Measurements from ENCODE around the gene DCBLD2. TPM values are rescaled to one million over a fixed set of nuclear protein-coding genes. Genes with fewer than 3 reads are reported as not detected.

Gene DCBLD2
- total and polyA plus RNA-seq, 2 of the 13 experiments (the other 11 are each of a cell fraction or from before 2014, with no cell fraction given), result 43.8 to 56.9 TPM

DNA sequence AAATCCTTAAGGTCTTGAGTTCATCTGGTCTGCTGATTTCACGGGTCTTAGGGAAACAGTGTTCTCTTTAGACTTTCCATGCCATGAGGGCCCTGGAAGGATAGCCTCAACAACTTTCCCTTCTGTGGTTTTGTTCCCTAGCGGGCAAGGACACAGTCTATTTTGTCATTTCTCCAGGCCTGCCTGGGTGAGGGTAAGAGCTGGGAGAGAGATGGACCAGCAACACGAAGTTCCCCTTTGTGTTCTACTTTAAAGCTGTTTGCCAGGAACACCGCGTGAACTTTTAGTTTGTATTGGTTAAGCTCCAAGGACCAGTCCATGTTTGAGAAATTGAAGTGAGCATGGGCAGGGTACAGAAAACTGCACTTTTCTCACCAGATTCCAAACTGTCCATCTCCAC lies 117.5 kb downstream of the DCBLD2 start:
- H3K9ac ChIP-seq (ENCODE audit: insufficient read depth, low read depth, low read length), result no peak overlapping the region
- CTCF ChIA-PET (ENCODE audit: low intra/inter-chr PET ratio, low total read pairs), result no interaction called here
- FAIRE-seq, result no peak
- POLR2A ChIA-PET, result interaction anchor here (1.0 kb wide), 2 partner anchors 50 to 52 kb away, joined by 3 to 7 read pairs; no protein-coding TSS in a partner anchor
- peak overlapping the region; percentile 33; the same call in 1 of the 2 replicates for H3K4me2 ChIP-seq (ENCODE audit: low read depth, low read length)
- no peaks in the 10 kb centered on the region for H3K9me3 ChIP-seq (ENCODE audit: low read length)
- H3K27me3 ChIP-seq (ENCODE audit: control insufficient read depth in 1 of 2, insufficient read depth in 2 of 2, low read length in 2 of 2), result no peaks in the 10 kb centered on the region
- H4K20me1 ChIP-seq (ENCODE audit: insufficient read depth, low read length), result no peaks in the 10 kb centered on the region
- ATAC-seq, result no peak; the same call in 2 of the 3 replicates
- BruUV-seq (replicated peaks), result no TSS peak
- H3K4me3 ChIP-seq (replicated peaks in 1 of 3; ENCODE audit: insufficient read depth in 1 of 3, low read depth in 2 of 3, low read length in 3 of 3), result no peak overlapping the region; a peak in 1 of 6 replicates
- peaks cover 2 to 8% of the 10 kb centered on the region in 2 experiments; a peak in 3 of 5 replicates for H3K36me3 ChIP-seq (replicated peaks in 1 of 2; ENCODE audit: control insufficient read depth in 1 of 2, insufficient read depth in 2 of 2, low read length in 2 of 2)
- peaks cover 3% of the 10 kb centered on the region for H3K79me2 ChIP-seq (ENCODE audit: insufficient read depth, low read length)
- H3K4me1 ChIP-seq (ENCODE audit: insufficient read depth, low read length), result peaks cover 91% of the 10 kb centered on the region
- intact Hi-C loops (cut with micrococcal nuclease; ENCODE audit: unreplicated experiment) (loop anchor here (5.0 kb wide), 1 partner anchor 92 kb away; no protein-coding TSS in a partner anchor), in situ Hi-C loops (cut with HindIII; ENCODE audit: extremely low pct_ligation_motif_present, low pct_unique_long_range_greater_than_20kb) (no loop called here)
- no peak for DNase-seq (ENCODE audit: low spot score)
- WGBS (ENCODE audit: low lambda C conversion rate), result 26% methylated on average over 5 of the region's 5 CpGs
- H2AFZ ChIP-seq (ENCODE audit: low read length), result no peak overlapping the region
- H3K27ac ChIP-seq (ENCODE audit: extremely low read length, insufficient read depth, low read length), result peak overlapping the region; percentile 70
- TF ChIP-seq ELF3 (CRISPR knock-in tag; IDR thresholded peaks at IDR 0.05), result no peak
- TF ChIP-seq DNMT1 (CRISPR knock-in tag; IDR thresholded peaks at IDR 0.05), result no peak
- TF ChIP-seq, protein P1, sequence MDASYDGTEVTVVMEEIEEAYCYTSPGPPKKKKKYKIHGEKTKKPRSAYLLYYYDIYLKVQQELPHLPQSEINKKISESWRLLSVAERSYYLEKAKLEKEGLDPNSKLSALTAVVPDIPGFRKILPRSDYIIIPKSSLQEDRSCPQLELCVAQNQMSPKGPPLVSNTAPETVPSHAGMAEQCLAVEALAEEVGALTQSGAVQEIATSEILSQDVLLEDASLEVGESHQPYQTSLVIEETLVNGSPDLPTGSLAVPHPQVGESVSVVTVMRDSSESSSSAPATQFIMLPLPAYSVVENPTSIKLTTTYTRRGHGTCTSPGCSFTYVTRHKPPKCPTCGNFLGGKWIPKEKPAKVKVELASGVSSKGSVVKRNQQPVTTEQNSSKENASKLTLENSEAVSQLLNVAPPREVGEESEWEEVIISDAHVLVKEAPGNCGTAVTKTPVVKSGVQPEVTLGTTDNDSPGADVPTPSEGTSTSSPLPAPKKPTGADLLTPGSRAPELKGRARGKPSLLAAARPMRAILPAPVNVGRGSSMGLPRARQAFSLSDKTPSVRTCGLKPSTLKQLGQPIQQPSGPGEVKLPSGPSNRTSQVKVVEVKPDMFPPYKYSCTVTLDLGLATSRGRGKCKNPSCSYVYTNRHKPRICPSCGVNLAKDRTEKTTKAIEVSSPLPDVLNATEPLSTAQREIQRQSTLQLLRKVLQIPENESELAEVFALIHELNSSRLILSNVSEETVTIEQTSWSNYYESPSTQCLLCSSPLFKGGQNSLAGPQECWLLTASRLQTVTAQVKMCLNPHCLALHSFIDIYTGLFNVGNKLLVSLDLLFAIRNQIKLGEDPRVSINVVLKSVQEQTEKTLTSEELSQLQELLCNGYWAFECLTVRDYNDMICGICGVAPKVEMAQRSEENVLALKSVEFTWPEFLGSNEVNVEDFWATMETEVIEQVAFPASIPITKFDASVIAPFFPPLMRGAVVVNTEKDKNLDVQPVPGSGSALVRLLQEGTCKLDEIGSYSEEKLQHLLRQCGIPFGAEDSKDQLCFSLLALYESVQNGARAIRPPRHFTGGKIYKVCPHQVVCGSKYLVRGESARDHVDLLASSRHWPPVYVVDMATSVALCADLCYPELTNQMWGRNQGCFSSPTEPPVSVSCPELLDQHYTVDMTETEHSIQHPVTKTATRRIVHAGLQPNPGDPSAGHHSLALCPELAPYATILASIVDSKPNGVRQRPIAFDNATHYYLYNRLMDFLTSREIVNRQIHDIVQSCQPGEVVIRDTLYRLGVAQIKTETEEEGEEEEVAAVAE (CRISPR knock-in tag; IDR thresholded peaks at IDR 0.05; ENCODE audit: borderline replicate concordance), result no peak
- no peak for TF ChIP-seq POLR2G (IDR thresholded peaks at IDR 0.05; ENCODE audit: low read depth, low read length)
- no peak for TF ChIP-seq PHB2 (IDR thresholded peaks at IDR 0.05; ENCODE audit: partially characterized antibody)
- TF ChIP-seq MED1 (CRISPR knock-in tag; IDR thresholded peaks at IDR 0.05), result peak; percentile 59
- 0 out of 2 replicates have a peak, but pooled peaks have one; percentile 37 for TF ChIP-seq ZMYM3 (CRISPR knock-in tag; IDR thresholded peaks at IDR 0.05)
- TF ChIP-seq POGZ (CRISPR knock-in tag; IDR thresholded peaks at IDR 0.05), result peak; percentile 28; the same call in 1 of the 2 replicates
- TF ChIP-seq GATAD1 (CRISPR knock-in tag; IDR thresholded peaks at IDR 0.05), result 0 out of 2 replicates have a peak, but pooled peaks have one; percentile 20
- peak; percentile 23; the same call in 1 of the 2 replicates for TF ChIP-seq ZNF280D (CRISPR knock-in tag; IDR thresholded peaks at IDR 0.05)
- TF ChIP-seq HDAC1 (CRISPR knock-in tag; IDR thresholded peaks at IDR 0.05), result peak; percentile 39; the same call in 1 of the 2 replicates
- TF ChIP-seq ZMYM4 (CRISPR knock-in tag; IDR thresholded peaks at IDR 0.05), result 0 out of 2 replicates have a peak, but pooled peaks have one; percentile 23
- 0 out of 2 replicates have a peak, but pooled peaks have one; percentile 8 for TF ChIP-seq ZNF644 (CRISPR knock-in tag; IDR thresholded peaks at IDR 0.05; ENCODE audit: low read depth)
- TF ChIP-seq ZNF792 (CRISPR knock-in tag; IDR thresholded peaks at IDR 0.05), result no peak
- peak; percentile 39 for TF ChIP-seq MED8 (CRISPR knock-in tag; IDR thresholded peaks at IDR 0.05; ENCODE audit: insufficient replicate concordance)
- no peak for TF ChIP-seq KDM1A (CRISPR knock-in tag; IDR thresholded peaks at IDR 0.05)
- TF ChIP-seq SOX6 (IDR thresholded peaks at IDR 0.05), result no peak
- TF ChIP-seq SOX6 (CRISPR knock-in tag; IDR thresholded peaks at IDR 0.05), result peak; percentile 66
- TF ChIP-seq ZNF317 (CRISPR knock-in tag; IDR thresholded peaks at IDR 0.05), result no peak
- TF ChIP-seq ZNF629 (CRISPR knock-in tag; conservative IDR thresholded peaks at IDR 0.05), result 0 out of 2 replicates have a peak, but pooled peaks have one; percentile 36

Measured in HepG2 (cell line).